IPS-NIHi7 (cell line): ENCODE results near the gene MBD5.

Source experiments
- DNase-seq: peaks from one replicate; pipeline ENCODE4 v3.0.0; 2012; ENCODE audit warnings: mixed read lengths; ENCODE audit errors: extremely low spot score

Gene MBD5

GRCh38 chr2:148022882-148023281 lies 2.0 kb downstream of the MBD5 start:
- no peak for DNase-seq

- DNase-seq, result no peak
Observed at GRCh38 chr2:148023861-148024260, 3.0 kb downstream of the MBD5 start.

DNA sequence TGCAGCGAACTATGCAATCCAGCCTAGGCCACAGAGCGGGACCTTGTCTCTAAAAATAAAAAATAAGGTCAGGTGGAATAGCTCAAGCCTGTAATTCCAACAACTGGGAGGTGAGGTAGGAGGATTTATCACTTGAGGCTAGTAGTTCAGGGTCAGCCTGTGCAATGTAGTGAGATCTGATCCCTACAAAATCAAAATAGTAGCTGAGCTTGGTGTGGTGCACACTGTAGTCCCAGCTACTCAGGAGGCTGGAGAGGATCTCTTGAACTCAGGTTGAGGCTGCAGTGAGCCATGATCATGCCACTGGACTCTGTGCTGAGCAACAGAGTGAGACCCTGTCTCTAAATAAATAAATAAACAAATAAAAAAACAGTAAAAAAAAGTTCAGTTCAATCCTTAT lies 5.7 kb downstream of the MBD5 start:
- no peak for DNase-seq

DNA sequence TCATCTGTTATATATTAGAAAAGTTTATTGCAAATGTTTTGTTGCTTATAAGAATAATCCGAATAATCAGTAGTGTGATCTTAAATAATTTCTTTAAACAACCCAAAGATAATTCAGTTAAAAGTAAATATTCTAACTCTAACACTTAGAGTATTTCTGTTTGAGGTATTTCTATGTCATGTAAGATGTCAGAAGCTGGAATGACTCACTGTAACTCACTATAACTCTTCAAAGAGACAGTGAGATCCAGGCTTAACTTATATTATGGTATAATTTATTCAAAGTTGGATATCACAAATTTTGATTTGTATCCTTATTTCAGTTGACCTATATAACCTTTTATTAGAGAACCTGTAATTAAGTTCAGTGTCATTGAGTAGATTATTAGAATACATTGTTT lies 6.9 kb downstream of the MBD5 start:
- no peak for DNase-seq

DNA sequence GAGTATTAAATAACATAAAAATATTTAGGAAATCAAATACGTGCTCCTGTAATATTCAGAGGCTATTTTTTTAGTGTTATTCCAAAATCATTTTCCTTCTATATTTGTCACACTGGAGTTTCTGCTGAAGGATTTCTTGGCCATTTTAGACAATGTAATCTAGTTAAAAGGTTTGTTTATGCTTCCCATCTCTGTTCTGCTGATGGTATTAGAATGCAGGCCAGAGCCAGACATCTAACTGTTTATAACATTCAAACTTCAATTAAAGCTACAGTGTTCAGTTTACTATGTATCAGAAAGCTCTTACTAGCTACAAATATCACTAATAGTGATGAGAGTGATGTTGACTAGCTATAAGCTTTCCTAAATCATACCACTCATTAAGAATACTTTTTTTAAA lies 7.9 kb downstream of the MBD5 start:
- DNase-seq, result no peak

DNA sequence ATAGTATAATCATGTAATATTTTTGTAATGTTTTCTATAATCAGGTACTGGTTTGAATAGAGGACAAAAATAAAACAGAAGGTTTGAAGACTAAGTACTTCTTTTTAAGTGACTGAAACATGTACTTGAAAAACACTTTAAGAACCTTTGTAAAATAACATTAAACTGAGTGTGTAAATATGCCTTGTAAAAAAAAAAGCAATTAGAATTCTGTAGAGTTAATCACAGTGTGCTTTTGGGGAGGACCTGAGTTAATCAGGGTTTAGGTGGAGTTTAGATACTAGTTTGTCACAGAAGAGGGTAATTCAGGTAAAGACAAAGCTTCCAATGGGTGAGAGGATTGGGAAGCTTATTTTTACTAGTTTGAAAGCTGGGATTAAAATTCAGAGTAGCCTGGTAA lies 10.3 kb downstream of the MBD5 start:
- DNase-seq, result no peak

DNA sequence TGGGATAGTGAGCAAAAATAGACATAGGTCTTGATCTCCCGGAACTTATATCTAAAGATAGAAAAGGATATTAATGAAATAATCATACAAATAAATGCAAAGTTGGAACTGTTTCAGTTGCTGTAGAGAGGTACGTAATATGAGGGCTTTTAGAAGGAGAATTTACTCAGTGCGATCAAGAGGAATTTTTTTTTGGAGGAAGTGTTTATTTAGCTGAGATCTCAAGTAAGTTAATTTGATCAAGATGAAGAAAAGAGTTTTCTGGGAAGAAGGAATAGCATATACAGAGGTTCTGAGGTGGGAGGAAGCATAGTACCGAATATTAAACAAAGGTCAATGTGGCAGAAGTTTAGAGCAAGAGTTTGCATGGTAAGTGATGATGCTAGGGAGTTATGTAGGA lies 11.3 kb downstream of the MBD5 start:
- no peak for DNase-seq

DNA sequence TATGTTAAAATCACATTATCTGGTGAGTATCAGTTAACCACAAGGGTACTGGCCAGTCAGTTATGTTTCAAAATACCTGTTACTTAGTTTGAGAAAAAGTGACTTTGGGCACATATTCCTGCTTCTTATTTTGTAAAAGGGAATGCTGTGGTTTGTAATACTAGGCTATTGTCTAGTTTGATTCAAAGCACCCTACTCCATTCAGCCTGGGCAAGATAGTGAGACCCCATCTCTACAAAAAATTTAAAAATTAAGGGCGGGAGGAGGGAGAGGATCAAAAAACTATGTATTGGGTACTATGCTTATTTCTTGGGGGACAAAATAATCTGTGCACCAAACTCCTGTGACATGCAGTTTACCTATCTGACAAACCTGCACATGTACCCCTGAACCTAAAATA lies 18.9 kb downstream of the MBD5 start:
- no peak for DNase-seq

DNA sequence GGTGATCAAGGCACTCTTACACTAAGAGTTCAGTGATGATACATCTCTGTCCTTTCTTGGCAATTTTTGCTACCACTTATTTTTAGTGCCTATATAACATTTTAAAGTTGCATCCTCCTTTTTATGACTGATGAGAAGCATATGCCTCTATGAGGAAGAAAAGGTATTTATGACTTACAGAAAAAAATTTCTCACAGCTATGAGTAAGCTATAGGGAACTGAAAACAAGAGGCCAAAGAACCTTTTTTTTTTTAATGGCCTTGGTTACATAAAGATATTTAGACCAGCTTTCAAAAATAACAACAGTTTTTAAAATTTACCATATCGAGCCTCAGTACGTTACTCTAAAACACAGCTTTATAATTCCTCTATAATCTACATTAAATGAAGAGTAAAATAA lies 21.3 kb downstream of the MBD5 start:
- no peak for DNase-seq

- no peak for DNase-seq
Observed at GRCh38 chr2:148044322-148044721, 23.4 kb downstream of the MBD5 start.

- DNase-seq, result no peak
Observed at GRCh38 chr2:148046802-148047201, 25.9 kb downstream of the MBD5 start.

GRCh38 chr2:148048475-148049221 lies 27.8 kb downstream of the MBD5 start:
- DNase-seq, result no peak

GRCh38 chr2:148049284-148049683 lies 28.4 kb downstream of the MBD5 start:
- DNase-seq, result no peak

DNA sequence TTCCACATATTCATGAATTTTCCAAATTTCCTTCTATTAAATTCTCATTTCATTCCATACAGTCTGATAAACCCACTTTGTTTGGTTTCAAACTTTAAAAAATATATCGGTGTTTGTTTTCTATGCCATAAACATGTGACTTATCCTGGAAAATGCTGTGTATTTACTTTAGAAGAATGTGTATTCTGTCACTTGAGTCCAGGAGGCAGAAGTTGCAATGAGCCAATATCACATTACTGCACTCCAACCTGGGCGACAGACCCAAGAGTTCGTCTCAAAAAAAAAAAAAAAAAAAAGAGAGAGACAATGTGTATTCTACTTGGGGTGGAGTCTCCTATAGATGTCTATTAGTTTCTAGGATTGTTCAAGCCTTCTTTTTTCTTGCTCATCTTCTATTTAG lies 31.8 kb downstream of the MBD5 start:
- DNase-seq, result no peak

GRCh38 chr2:148058641-148059040 lies 37.8 kb downstream of the MBD5 start:
- DNase-seq, result no peak

DNA sequence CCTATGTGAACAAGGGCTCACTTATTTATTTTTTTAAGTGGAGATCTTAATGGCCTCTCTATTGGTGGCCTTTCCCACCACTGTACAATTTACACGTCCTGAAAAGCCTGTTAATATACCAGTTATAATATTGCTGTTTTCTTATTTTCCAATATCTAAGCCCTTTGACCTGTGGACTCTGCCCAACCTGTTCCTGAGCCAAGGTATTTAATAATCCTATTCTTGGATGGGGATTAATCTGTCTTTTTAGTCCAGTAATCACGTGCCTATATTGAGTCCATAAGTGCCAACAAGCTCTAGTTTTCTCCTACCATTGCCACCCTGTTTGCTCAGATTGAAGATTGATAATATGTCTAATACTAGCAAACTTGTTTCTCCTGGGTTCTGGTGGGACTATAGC lies 42.7 kb downstream of the MBD5 start:
- no peak for DNase-seq

DNA sequence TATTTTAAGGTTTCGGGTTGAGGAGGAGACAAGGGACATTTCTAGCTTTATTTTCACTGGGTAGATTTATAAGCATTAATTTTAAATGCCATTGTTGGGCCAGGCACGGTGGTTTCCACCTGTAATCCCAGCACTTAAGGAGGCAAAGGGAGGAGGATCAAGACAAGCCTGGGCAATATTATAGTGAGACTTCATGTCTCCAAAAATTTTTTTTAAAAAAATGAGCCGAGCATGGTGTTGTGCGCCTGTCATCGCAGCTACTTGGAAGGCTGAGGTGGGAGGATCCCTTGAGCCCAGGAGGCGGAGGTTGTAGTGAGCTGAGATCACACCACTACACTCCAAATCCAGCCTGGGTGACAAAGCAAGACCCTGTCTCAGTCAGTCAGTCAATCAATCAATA lies 45.0 kb downstream of the MBD5 start:
- DNase-seq, result no peak

GRCh38 chr2:148067801-148068200 lies 46.9 kb downstream of the MBD5 start:
- DNase-seq, result no peak

GRCh38 chr2:148071351-148071750 lies 50.5 kb downstream of the MBD5 start:
- DNase-seq, result no peak

DNA sequence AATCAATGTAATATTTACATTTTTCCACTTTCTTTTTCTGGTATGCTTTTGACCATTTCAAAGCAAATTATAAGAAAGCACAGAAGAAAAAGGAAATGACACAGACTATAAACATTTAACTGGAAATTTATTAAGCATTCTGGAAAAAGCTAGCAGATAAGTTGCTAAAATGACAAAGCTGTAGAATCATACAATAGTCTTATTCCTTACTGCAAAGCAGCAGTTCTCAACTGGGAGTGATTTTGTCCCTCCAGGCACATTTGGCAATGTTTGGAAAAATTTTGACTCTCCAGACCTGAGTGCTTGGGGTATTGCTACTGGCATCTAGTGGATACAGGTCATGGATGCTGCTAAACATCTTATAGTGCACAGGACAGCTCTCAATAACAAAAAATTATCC lies 75.1 kb downstream of the MBD5 start:
- DNase-seq, result no peak

GRCh38 chr2:148102641-148103040 lies 81.8 kb downstream of the MBD5 start:
- DNase-seq, result no peak

DNA sequence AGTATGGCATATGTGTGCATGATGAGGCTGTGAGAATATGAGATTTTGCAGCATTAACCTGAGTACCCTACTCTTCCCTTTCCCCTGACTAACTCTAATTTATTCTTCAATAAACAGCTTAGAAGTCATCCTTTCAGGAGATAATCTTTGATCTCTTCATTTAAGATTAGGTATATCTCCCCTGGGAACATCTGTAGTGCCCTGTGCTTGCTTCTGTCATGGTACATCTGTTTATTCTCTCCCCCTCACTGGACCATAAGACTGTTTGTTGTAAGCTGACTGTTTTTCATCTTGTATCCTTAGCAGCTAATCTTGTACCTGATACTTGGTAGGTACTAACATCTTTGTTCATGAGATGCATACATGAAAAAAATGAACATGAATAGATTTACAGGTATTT lies 83.1 kb downstream of the MBD5 start:
- DNase-seq, result no peak

- DNase-seq, result no peak
Observed at GRCh38 chr2:148106331-148106730, 85.4 kb downstream of the MBD5 start.

DNA sequence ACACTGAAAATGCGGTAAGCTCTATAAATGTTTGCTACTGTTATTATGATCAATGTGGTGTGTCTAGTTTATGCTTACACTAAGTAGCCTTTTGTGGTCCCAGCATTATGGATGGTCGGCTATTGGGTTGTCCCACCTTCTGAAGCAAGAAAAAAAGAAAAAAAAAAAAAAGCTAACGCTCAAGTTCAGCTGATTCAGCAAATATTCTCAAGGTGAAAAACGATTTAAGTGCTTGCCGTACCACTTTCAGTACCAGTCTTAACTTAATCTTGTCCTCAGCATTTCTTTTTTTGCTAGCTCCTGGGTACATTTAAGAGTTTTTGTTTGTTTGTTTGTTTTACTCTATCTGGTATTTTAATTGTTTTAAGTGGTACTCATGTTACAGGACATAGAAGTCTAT lies 87.5 kb downstream of the MBD5 start:
- DNase-seq, result no peak
